Naive thymus-derived CD4-positive, alpha-beta T cell (primary cell): ENCODE measurements around the gene ADAMTS17. TPM values are rescaled to one million over a fixed set of nuclear protein-coding genes. Genes with fewer than 3 reads are reported as not detected.

ENCODE experiments used
- ATAC-seq: fragments of 150-1000 bp; cut with Tn5 transposase; 2 replicates; pipeline ENCODE4 v1.10.0; 2021; ENCODE audit warnings: mild to moderate bottlenecking, moderate library complexity
- CTCF ChIA-PET: fragments of 350-600 bp; sonication (Branson Sonifier 250); formaldehyde crosslinking; loops from one replicate; lab custom pipeline; 2021; ENCODE audit warnings: antibody characterized with exemption; lab: Charles Lee
- POLR2A ChIA-PET: fragments of 350-600 bp; sonication (Branson Sonifier 250); formaldehyde crosslinking; loops from one replicate; lab custom pipeline; 2021; ENCODE audit warnings: antibody characterized with exemption, inconsistent platforms; lab: Charles Lee
- DNase-seq, 9 donors: peaks; one replicate each; pipeline versions ENCODE4 v3.0.0 to v3.0.0-alpha.2; 2020 to 2022; ENCODE audit warnings: mixed read lengths in 1 of 9
- H3K27ac ChIP-seq: one replicate; pipeline ENCODE4 v1.7.0; 2013; ENCODE audit warnings: mild to moderate bottlenecking, low read depth, low read length, moderate library complexity
- H3K27me3 ChIP-seq, 2 donors: one replicate each; pipeline ENCODE4 v1.7.0; 2013; ENCODE audit warnings: low read length in 2 of 2, mild to moderate bottlenecking in 2 of 2, moderate library complexity in 2 of 2; ENCODE audit not compliant: control insufficient read depth in 2 of 2, insufficient read depth in 2 of 2
- H3K36me3 ChIP-seq, 3 experiments: 1 replicate in 2 of 3; 2 replicates in 1 of 3; pipeline ENCODE4 v1.7.0; 2013; ENCODE audit warnings: low read length in 3 of 3, mild to moderate bottlenecking in 3 of 3, moderate library complexity in 1 of 3; ENCODE audit not compliant: insufficient read depth in 3 of 3, control insufficient read depth in 2 of 3
- H3K4me1 ChIP-seq, 2 donors: one replicate each; pipeline ENCODE4 v1.7.0; 2013; ENCODE audit warnings: low read length in 2 of 2, mild to moderate bottlenecking in 2 of 2, moderate library complexity in 1 of 2; ENCODE audit not compliant: control insufficient read depth in 2 of 2, insufficient read depth in 2 of 2
- H3K4me3 ChIP-seq: 2 replicates; pipeline ENCODE4 v1.7.0; 2013; ENCODE audit warnings: mild to moderate bottlenecking, low read length
- H3K9me3 ChIP-seq, 3 experiments: 1 replicate in 2 of 3; 2 replicates in 1 of 3; pipeline ENCODE4 v1.7.0; 2013; ENCODE audit warnings: low read length in 3 of 3; ENCODE audit not compliant: control insufficient read depth in 2 of 3
- H3K27ac Mint-ChIP-seq, 9 donors: one replicate each; pipeline ENCODE4 v1.8.0; 2020 to 2022; ENCODE audit warnings: mixed read lengths in 9 of 9, mild to moderate bottlenecking in 8 of 9, moderate library complexity in 5 of 9, inconsistent platforms in 2 of 9
- H3K27me3 Mint-ChIP-seq, 5 donors: one replicate each; pipeline ENCODE4 v1.8.0; 2021 to 2022; ENCODE audit warnings: mixed read lengths in 5 of 5, mild to moderate bottlenecking in 1 of 5
- H3K36me3 Mint-ChIP-seq, 5 donors: one replicate each; pipeline ENCODE4 v1.8.0; 2020 to 2022; ENCODE audit warnings: mixed read lengths in 5 of 5, mild to moderate bottlenecking in 3 of 5, inconsistent platforms in 1 of 5
- H3K4me1 Mint-ChIP-seq, 7 donors: one replicate each; pipeline ENCODE4 v1.8.0; 2020 to 2022; ENCODE audit warnings: mixed read lengths in 7 of 7, mild to moderate bottlenecking in 3 of 7, inconsistent platforms in 1 of 7
- H3K4me3 Mint-ChIP-seq, 10 donors: one replicate each; pipeline ENCODE4 v1.8.0; 2020 to 2022; ENCODE audit warnings: mild to moderate bottlenecking in 10 of 10, mixed read lengths in 10 of 10, moderate library complexity in 6 of 10, inconsistent platforms in 2 of 10
- H3K9me3 Mint-ChIP-seq, 11 donors: one replicate each; pipeline ENCODE4 v1.8.0; 2020 to 2022; ENCODE audit warnings: mixed read lengths in 11 of 11, mild to moderate bottlenecking in 4 of 11, inconsistent platforms in 1 of 11, moderate library complexity in 1 of 11
- intact Hi-C, 2 donors: fragments of 100-400 bp; cut with micrococcal nuclease; formaldehyde crosslinking; loops; one replicate each; pipeline ENCODE4 v1.15.1; 2023
- polyA plus RNA-seq, 2 donors: library from polyadenylated mRNA; unstranded; fragments of 300-500 nt; fragmentation: Illumina TruSeq; gene quantifications; one replicate each; pipeline ENCODE4 v1.2.3, GENCODE V29; 2021
- total RNA-seq, 6 experiments: library from RNA in 5 of 6; stranded (reverse) in 5 of 6; gene quantifications; 1 replicate in 5 of 6; 2 replicates in 1 of 6; pipeline ENCODE4 v1.2.3 and lab custom pipeline; 2021 to 2026

Gene ADAMTS17
- total and polyA plus RNA-seq, 7 experiments from 2014 or later, result 1.5 to 13.5 (median 3.2) TPM

DNA sequence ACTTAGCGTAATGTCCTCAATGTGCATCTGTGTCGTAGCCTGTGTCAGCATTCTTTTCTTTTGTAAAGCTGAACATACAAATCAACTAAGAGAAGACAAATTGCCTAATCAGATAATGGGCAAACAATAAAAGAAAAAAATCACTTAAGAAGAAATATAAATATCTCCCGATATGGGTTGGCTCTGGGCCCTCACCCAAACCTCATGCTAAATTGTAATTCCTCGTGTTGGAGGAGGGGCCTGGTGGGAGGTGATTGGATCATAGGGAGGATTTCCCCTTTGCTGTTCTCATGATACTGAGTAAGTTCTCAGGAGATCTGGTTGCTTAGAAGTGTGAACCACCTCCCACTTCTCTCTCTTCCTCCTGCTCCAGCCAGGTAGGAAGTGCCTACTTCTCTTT, 323.6 kb downstream of the ADAMTS17 start:
- no peaks in the 10 kb centered on the region for H3K9me3 ChIP-seq
- peaks cover 0 to 3% (median 0%) of the 10 kb centered on the region in 3 experiments for H3K36me3 ChIP-seq
- no peaks in the 10 kb centered on the region for H3K4me1 ChIP-seq
- ChIA-PET POLR2A (no interaction called here), CTCF (interaction anchor here (0.5 kb wide), 1 partner anchor 47 kb away, joined by 3 read pairs; no protein-coding TSS in a partner anchor)
- no peaks in the 10 kb centered on the region for H3K27me3 ChIP-seq
- Mint-ChIP-seq H3K9me3 (peaks cover 0 to 17% (median 3%) of the 10 kb centered on the region in 11 donors), H3K36me3 (peaks cover 0 to 33% (median 33%) of the 10 kb centered on the region in 5 donors), H3K27me3 (peaks cover 0 to 8% (median 0%) of the 10 kb centered on the region in 5 donors), H3K4me3 (no peak overlapping the region), H3K27ac (no peak overlapping the region), H3K4me1 (no peaks in the 10 kb centered on the region)
- no peak overlapping the region for H3K27ac ChIP-seq
- no peak for ATAC-seq
- no peak for DNase-seq
- no peak overlapping the region for H3K4me3 ChIP-seq
- intact Hi-C loops, result no loop called here

- no peak overlapping the region for H3K4me3 ChIP-seq
- POLR2A ChIA-PET, result no interaction called here
- ATAC-seq (no peak), DNase-seq (no peak)
- no peaks in the 10 kb centered on the region for H3K4me1 Mint-ChIP-seq
- H3K27ac ChIP-seq, result no peak overlapping the region
- peaks cover 0 to 14% (median 0%) of the 10 kb centered on the region in 5 donors for H3K27me3 Mint-ChIP-seq
- no peak overlapping the region for H3K27ac Mint-ChIP-seq
- intact Hi-C loops, result no loop called here
- H3K4me1 ChIP-seq, result no peaks in the 10 kb centered on the region
- no peaks in the 10 kb centered on the region for H3K27me3 ChIP-seq
- no peaks in the 10 kb centered on the region for H3K9me3 ChIP-seq
- CTCF ChIA-PET, result no interaction called here
- H3K4me3 Mint-ChIP-seq, result no peak overlapping the region
- H3K9me3 Mint-ChIP-seq, result peaks cover 0 to 17% (median 4%) of the 10 kb centered on the region in 11 donors
- H3K36me3 Mint-ChIP-seq, result peaks cover 0 to 33% (median 32%) of the 10 kb centered on the region in 5 donors
- peaks cover 0 to 3% (median 0%) of the 10 kb centered on the region in 3 experiments for H3K36me3 ChIP-seq
These were observed 324.6 kb downstream of the ADAMTS17 start for GRCh38 chr15:100017140-100017539.

DNA sequence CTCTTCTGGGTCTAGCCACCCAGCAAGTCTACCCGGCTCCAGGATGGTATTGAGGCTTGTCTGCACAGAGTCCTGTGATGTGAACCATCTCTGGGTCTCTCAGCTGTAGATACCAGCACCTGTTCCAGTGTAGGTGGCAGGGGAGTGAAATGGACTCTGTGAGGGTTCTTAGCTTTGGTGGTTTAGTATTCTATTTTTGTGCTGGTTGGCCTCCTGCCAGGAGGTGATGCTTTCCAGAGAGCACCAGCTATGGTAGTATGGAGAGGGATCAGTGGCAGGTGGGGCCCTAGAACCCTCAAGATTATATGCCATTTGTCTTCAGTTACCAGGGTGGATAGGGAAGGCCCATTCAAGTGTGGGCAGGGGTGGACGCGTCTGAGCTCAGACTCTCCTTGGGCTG, 325.1 kb downstream of the ADAMTS17 start:
- Histone ChIP-seq H3K4me1 (no peaks in the 10 kb centered on the region), H3K9me3 (no peaks in the 10 kb centered on the region), H3K27ac (no peak overlapping the region), H3K4me3 (no peak overlapping the region), H3K27me3 (no peaks in the 10 kb centered on the region), H3K36me3 (peaks cover 0 to 3% (median 0%) of the 10 kb centered on the region in 3 experiments)
- DNase-seq (no peak), ATAC-seq (no peak)
- Mint-ChIP-seq H3K9me3 (peaks cover 0 to 17% (median 4%) of the 10 kb centered on the region in 11 donors), H3K36me3 (peaks cover 0 to 33% (median 28%) of the 10 kb centered on the region in 5 donors), H3K27ac (no peak overlapping the region), H3K4me1 (no peaks in the 10 kb centered on the region), H3K4me3 (no peak overlapping the region), H3K27me3 (peaks cover 0 to 16% (median 0%) of the 10 kb centered on the region in 5 donors)
- CTCF ChIA-PET, result no interaction called here
- POLR2A ChIA-PET, result interaction anchor here (0.6 kb wide), 1 partner anchor 285 kb away, joined by 3 read pairs; no protein-coding TSS in a partner anchor
- intact Hi-C loops, result no loop called here

DNA sequence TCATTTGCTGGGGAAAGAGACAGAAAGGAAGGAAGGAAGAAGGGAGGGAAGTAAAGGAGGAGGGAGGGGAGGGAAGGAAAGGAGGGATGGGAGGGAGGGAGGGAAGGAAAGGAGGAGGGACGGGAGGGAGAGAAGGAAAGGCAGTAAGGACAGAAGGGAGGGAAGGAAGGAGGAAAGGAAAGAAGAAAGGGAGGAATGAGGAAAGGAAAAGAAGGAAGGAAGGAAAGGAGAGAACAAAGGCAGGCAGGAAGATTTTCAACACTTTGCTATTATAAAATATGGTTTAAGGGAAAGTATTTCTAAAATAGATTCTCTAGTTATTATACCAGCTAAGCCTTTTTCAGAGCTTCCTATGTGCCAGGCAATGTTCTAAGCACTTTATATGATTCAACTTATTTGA, 330.5 kb downstream of the ADAMTS17 start:
- DNase-seq, result no peak
- intact Hi-C loops, result no loop called here
- no peaks in the 10 kb centered on the region for H3K4me1 ChIP-seq

GRCh38 chr15:100009372-100009771, 332.4 kb downstream of the ADAMTS17 start:
- peaks cover 0 to 16% (median 0%) of the 10 kb centered on the region in 5 donors for H3K27me3 Mint-ChIP-seq
- Histone ChIP-seq H3K36me3 (no peaks in the 10 kb centered on the region), H3K27me3 (no peaks in the 10 kb centered on the region), H3K27ac (no peak overlapping the region), H3K4me1 (no peaks in the 10 kb centered on the region), H3K4me3 (no peak overlapping the region), H3K9me3 (no peaks in the 10 kb centered on the region)
- H3K27ac Mint-ChIP-seq, result no peak overlapping the region
- peaks cover 0 to 7% (median 0%) of the 10 kb centered on the region in 11 donors for H3K9me3 Mint-ChIP-seq
- no peaks in the 10 kb centered on the region for H3K4me1 Mint-ChIP-seq
- POLR2A ChIA-PET, result no interaction called here
- intact Hi-C loops, result no loop called here
- CTCF ChIA-PET, result no interaction called here
- peaks cover 0 to 14% (median 0%) of the 10 kb centered on the region in 5 donors for H3K36me3 Mint-ChIP-seq
- ATAC-seq, result no peak
- H3K4me3 Mint-ChIP-seq, result no peak overlapping the region
- no peak for DNase-seq

More for the DNA sequence above, 330.5 kb downstream of the ADAMTS17 start:
- POLR2A ChIA-PET, result no interaction called here
- H3K9me3 Mint-ChIP-seq, result peaks cover 0 to 17% (median 1%) of the 10 kb centered on the region in 11 donors
- Histone ChIP-seq H3K9me3 (no peaks in the 10 kb centered on the region), H3K36me3 (no peaks in the 10 kb centered on the region), H3K27ac (no peak overlapping the region), H3K27me3 (no peaks in the 10 kb centered on the region), H3K4me3 (no peak overlapping the region)
- no peak overlapping the region for H3K27ac Mint-ChIP-seq
- H3K4me1 Mint-ChIP-seq, result no peaks in the 10 kb centered on the region
- peaks cover 0 to 16% (median 0%) of the 10 kb centered on the region in 5 donors for H3K27me3 Mint-ChIP-seq
- CTCF ChIA-PET, result no interaction called here
- no peak overlapping the region for H3K4me3 Mint-ChIP-seq
- ATAC-seq, result no peak
- H3K36me3 Mint-ChIP-seq, result peaks cover 0 to 14% (median 11%) of the 10 kb centered on the region in 5 donors

DNA sequence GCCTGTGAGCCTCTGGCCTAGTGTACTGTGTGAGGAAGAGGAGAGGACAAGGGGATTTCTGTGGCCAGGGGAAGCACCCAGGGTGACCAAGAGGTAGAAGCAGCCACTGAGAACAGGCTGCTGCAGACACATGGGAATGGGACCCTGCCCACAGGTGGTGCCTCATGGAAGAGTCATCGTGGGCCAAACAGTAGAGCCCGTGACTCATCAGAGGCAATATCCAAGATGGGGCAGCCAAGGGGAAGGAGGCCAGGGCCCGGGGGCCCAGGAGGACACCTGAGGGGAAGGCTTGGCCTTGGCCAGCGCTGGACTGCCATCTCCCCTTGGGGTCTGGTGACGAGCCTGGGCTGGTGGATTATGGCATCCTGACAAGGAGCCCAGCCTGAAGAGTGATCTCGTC, 333.5 kb downstream of the ADAMTS17 start:
- no peak overlapping the region for H3K27ac Mint-ChIP-seq
- POLR2A ChIA-PET, result no interaction called here
- no peak overlapping the region for H3K4me3 Mint-ChIP-seq
- Histone ChIP-seq H3K4me3 (no peak overlapping the region), H3K4me1 (no peaks in the 10 kb centered on the region), H3K36me3 (no peaks in the 10 kb centered on the region), H3K27me3 (no peaks in the 10 kb centered on the region), H3K27ac (no peak overlapping the region), H3K9me3 (no peaks in the 10 kb centered on the region)
- H3K27me3 Mint-ChIP-seq, result peaks cover 0 to 9% (median 0%) of the 10 kb centered on the region in 5 donors
- no peak for DNase-seq
- ATAC-seq, result no peak
- H3K9me3 Mint-ChIP-seq, result peaks cover 0 to 8% (median 0%) of the 10 kb centered on the region in 11 donors
- intact Hi-C loops, result no loop called here
- peaks cover 0 to 23% (median 8%) of the 10 kb centered on the region in 5 donors for H3K36me3 Mint-ChIP-seq
- H3K4me1 Mint-ChIP-seq, result no peaks in the 10 kb centered on the region
- CTCF ChIA-PET, result no interaction called here

DNA sequence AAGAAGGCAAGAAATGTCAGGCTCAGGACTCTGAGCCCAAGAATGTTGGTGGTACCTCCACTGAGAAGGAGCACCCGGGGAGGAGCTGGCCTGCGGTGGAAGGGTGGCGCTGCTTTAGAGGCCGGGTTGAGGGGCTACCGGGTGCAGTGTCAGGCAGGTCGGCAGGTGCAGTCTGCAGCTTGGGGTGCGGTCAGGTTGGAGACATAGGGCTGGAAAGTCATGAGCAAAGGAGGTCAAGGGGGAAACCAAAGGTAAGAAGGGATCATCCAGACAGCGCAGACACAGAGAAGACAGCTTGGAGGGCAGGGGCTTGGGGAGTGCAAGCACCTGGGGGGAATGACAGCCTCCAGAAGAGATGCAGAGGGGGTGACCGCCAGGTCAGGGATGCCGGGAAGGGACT, 334.2 kb downstream of the ADAMTS17 start:
- ATAC-seq (no peak), DNase-seq (no peak)
- POLR2A ChIA-PET, result no interaction called here
- H3K27me3 ChIP-seq, result no peaks in the 10 kb centered on the region
- H3K4me3 ChIP-seq, result no peak overlapping the region
- no peaks in the 10 kb centered on the region for H3K36me3 ChIP-seq
- no peak overlapping the region for H3K27ac ChIP-seq
- H3K4me1 ChIP-seq, result no peaks in the 10 kb centered on the region
- H3K27ac Mint-ChIP-seq, result peak overlapping the region in 1 of 9 donors; percentile 28
- CTCF ChIA-PET, result no interaction called here
- H3K4me3 Mint-ChIP-seq, result no peak overlapping the region
- H3K4me1 Mint-ChIP-seq, result no peaks in the 10 kb centered on the region
- peaks cover 0 to 3% (median 0%) of the 10 kb centered on the region in 5 donors for H3K27me3 Mint-ChIP-seq
- H3K9me3 Mint-ChIP-seq, result peaks cover 0 to 8% (median 0%) of the 10 kb centered on the region in 11 donors
- H3K9me3 ChIP-seq, result no peaks in the 10 kb centered on the region
- intact Hi-C loops, result no loop called here
- H3K36me3 Mint-ChIP-seq, result peaks cover 0 to 23% (median 8%) of the 10 kb centered on the region in 5 donors
